Measurements from ENCODE around the gene PPM1L.

PPM1L gene

GRCh38 chr3:160950954-160951353 lies 194.9 kb downstream of the PPM1L start:
- Histone ChIP-seq H3K27me3 (ENCODE audit: insufficient read depth, low read depth) (no peaks in the 10 kb centered on the region), H3K4me2 (no peak overlapping the region), H3K4me3 (IDR thresholded peaks at IDR 0.05; ENCODE audit: insufficient read depth, low read depth, low read length) (no peak overlapping the region), H3K27ac (no peak overlapping the region), H2AFZ (ENCODE audit: low read depth) (no peak overlapping the region), H3K79me2 (ENCODE audit: insufficient read depth, low read depth) (no peaks in the 10 kb centered on the region), H4K20me1 (ENCODE audit: insufficient read depth) (no peaks in the 10 kb centered on the region), H3K36me3 (ENCODE audit: insufficient read depth) (no peaks in the 10 kb centered on the region), H3K4me1 (ENCODE audit: low read depth, poor library complexity, severe bottlenecking) (no peaks in the 10 kb centered on the region), H3K9ac (no peak overlapping the region)
- no peak for TF ChIP-seq CTCF (conservative IDR thresholded peaks at IDR 0.05; ENCODE audit: low read depth, low read length)

- Histone ChIP-seq H3K9ac (no peak overlapping the region), H4K20me1 (ENCODE audit: insufficient read depth) (no peaks in the 10 kb centered on the region), H3K27ac (no peak overlapping the region), H2AFZ (ENCODE audit: low read depth) (no peak overlapping the region), H3K27me3 (ENCODE audit: insufficient read depth, low read depth) (no peaks in the 10 kb centered on the region), H3K4me1 (ENCODE audit: low read depth, poor library complexity, severe bottlenecking) (no peaks in the 10 kb centered on the region), H3K4me2 (no peak overlapping the region), H3K79me2 (ENCODE audit: insufficient read depth, low read depth) (0 out of 2 replicates have a peak, but pooled peaks cover 4% of the 10 kb centered on the region), H3K4me3 (IDR thresholded peaks at IDR 0.05; ENCODE audit: insufficient read depth, low read depth, low read length) (no peak overlapping the region), H3K36me3 (ENCODE audit: insufficient read depth) (no peaks in the 10 kb centered on the region)
- TF ChIP-seq CTCF (conservative IDR thresholded peaks at IDR 0.05; ENCODE audit: low read depth, low read length), result no peak
Observed at GRCh38 chr3:160951642-160952487, 195.8 kb downstream of the PPM1L start.

GRCh38 chr3:160953686-160954085 lies 197.7 kb downstream of the PPM1L start:
- Histone ChIP-seq H2AFZ (ENCODE audit: low read depth) (no peak overlapping the region), H3K4me2 (no peak overlapping the region), H3K9ac (no peak overlapping the region), H3K4me3 (IDR thresholded peaks at IDR 0.05; ENCODE audit: insufficient read depth, low read depth, low read length) (no peak overlapping the region), H3K4me1 (ENCODE audit: low read depth, poor library complexity, severe bottlenecking) (no peaks in the 10 kb centered on the region), H3K79me2 (ENCODE audit: insufficient read depth, low read depth) (0 out of 2 replicates have a peak, but pooled peaks cover 4% of the 10 kb centered on the region), H4K20me1 (ENCODE audit: insufficient read depth) (no peaks in the 10 kb centered on the region), H3K27ac (no peak overlapping the region), H3K36me3 (ENCODE audit: insufficient read depth) (no peaks in the 10 kb centered on the region), H3K27me3 (ENCODE audit: insufficient read depth, low read depth) (no peaks in the 10 kb centered on the region)
- no peak for TF ChIP-seq CTCF (conservative IDR thresholded peaks at IDR 0.05; ENCODE audit: low read depth, low read length)

GRCh38 chr3:160956785-160957184 lies 200.8 kb downstream of the PPM1L start:
- no peaks in the 10 kb centered on the region for H3K36me3 ChIP-seq (ENCODE audit: insufficient read depth)
- H3K4me3 ChIP-seq (IDR thresholded peaks at IDR 0.05; ENCODE audit: insufficient read depth, low read depth, low read length), result no peak overlapping the region
- no peak overlapping the region for H3K27ac ChIP-seq
- no peaks in the 10 kb centered on the region for H4K20me1 ChIP-seq (ENCODE audit: insufficient read depth)
- 0 out of 2 replicates have a peak, but pooled peaks cover 4% of the 10 kb centered on the region for H3K79me2 ChIP-seq (ENCODE audit: insufficient read depth, low read depth)
- H3K9ac ChIP-seq, result no peak overlapping the region
- H2AFZ ChIP-seq (ENCODE audit: low read depth), result no peak overlapping the region
- no peaks in the 10 kb centered on the region for H3K4me1 ChIP-seq (ENCODE audit: low read depth, poor library complexity, severe bottlenecking)
- H3K4me2 ChIP-seq, result no peak overlapping the region
- no peak for TF ChIP-seq CTCF (conservative IDR thresholded peaks at IDR 0.05; ENCODE audit: low read depth, low read length)
- no peaks in the 10 kb centered on the region for H3K27me3 ChIP-seq (ENCODE audit: insufficient read depth, low read depth)

Data from KMS-11 (cell line).